ENCODE measurements around the gene GAD1. TPM values are rescaled to one million over a fixed set of nuclear protein-coding genes. Genes with fewer than 3 reads are reported as not detected.
A peak's percentile ranks its signal among the peaks of the same experiment; 100 is the strongest.

Gene GAD1
- total and polyA plus RNA-seq, 2 of the 8 experiments (the other 6 are each of a cell fraction or from before 2014, with no cell fraction given), result 0.65 to 1.0 TPM

GRCh38 chr2:170905864-170906263 is 89.2 kb downstream of the GAD1 start:
- H3K18ac ChIP-seq (ENCODE audit: extremely low read depth, low read length), result no peak overlapping the region
- H3K4me2 ChIP-seq (ENCODE audit: insufficient read depth in 1 of 2, low read depth in 2 of 2, low read length in 2 of 2), result no peak overlapping the region
- H3K27me3 ChIP-seq (replicated peaks in 1 of 4; ENCODE audit: control insufficient read depth in 3 of 4, extremely low read depth in 1 of 4, insufficient read depth in 3 of 4, low read length in 3 of 4), result no peaks in the 10 kb centered on the region
- H3K79me1 ChIP-seq (ENCODE audit: low read depth, low read length), result no peaks in the 10 kb centered on the region
- H3K27ac ChIP-seq (ENCODE audit: low read depth, low read length), result no peak overlapping the region
- no peak overlapping the region for H2BK20ac ChIP-seq (ENCODE audit: low read length)
- ChIA-PET POLR2A (ENCODE audit: partially characterized antibody) (interaction anchor here (1.0 to 2.6 kb wide), 2 partner anchors 19 to 24 kb away, joined by 3 to 9 read pairs; partner anchors contain the start of gene GORASP2), CTCF (ENCODE audit: partially characterized antibody) (interaction anchor here (0.6 to 1.2 kb wide), 7 partner anchors 18 to 61 kb away, joined by 3 to 5 read pairs (median 3); no protein-coding TSS in a partner anchor)
- H3K4me3 ChIP-seq (ENCODE audit: extremely low read depth in 1 of 4, insufficient read depth in 2 of 4, low read depth in 3 of 4, low read length in 4 of 4), result no peak overlapping the region
- no peak overlapping the region for H2BK12ac ChIP-seq (ENCODE audit: low read depth, low read length)
- H2BK5ac ChIP-seq (ENCODE audit: low read depth, low read length), result no peak overlapping the region
- H3K23me2 ChIP-seq (ENCODE audit: low read depth, low read length), result no peaks in the 10 kb centered on the region
- peaks cover 0 to 5% (median 1%) of the 10 kb centered on the region in 4 experiments; a peak in 2 of 7 replicates for H3K4me1 ChIP-seq (replicated peaks in 1 of 4; ENCODE audit: control insufficient read depth in 3 of 4, insufficient read depth in 4 of 4, low read length in 3 of 4)
- DNase-seq (ENCODE audit: low read depth in 1 of 2, low spot score in 2 of 2) (no peak), FAIRE-seq (no peak)
- no peaks in the 10 kb centered on the region for H3K79me2 ChIP-seq (ENCODE audit: control insufficient read depth in 1 of 2, insufficient read depth in 2 of 2, low read length in 2 of 2)
- H3K23ac ChIP-seq (ENCODE audit: insufficient read length), result no peak overlapping the region
- peaks cover 2 to 9% of the 10 kb centered on the region in 2 experiments; a peak in 2 of 4 replicates for H3K9me3 ChIP-seq (ENCODE audit: insufficient read depth in 2 of 2, low read depth in 1 of 2, low read length in 1 of 2)
- no peak overlapping the region for H3K9ac ChIP-seq (replicated peaks in 1 of 4; ENCODE audit: extremely low read depth in 1 of 4, low read depth in 3 of 4, low read length in 3 of 4)
- peak overlapping the region; percentile 33 for H2AFZ ChIP-seq (ENCODE audit: low read length)
- H3K4ac ChIP-seq (replicated peaks; ENCODE audit: insufficient read length, low read depth, low read length), result no peak overlapping the region
- H3K36me3 ChIP-seq (ENCODE audit: control insufficient read depth in 2 of 4, insufficient read depth in 4 of 4, low read length in 3 of 4), result no peaks in the 10 kb centered on the region
- H3K56ac ChIP-seq (replicated peaks; ENCODE audit: insufficient read length, low read depth, low read length), result no peak overlapping the region
- no peak overlapping the region for H3K14ac ChIP-seq (ENCODE audit: insufficient read length)
- no peak overlapping the region for H4K91ac ChIP-seq (replicated peaks; ENCODE audit: insufficient read length, low read length)
- no peak overlapping the region for H2AK5ac ChIP-seq (ENCODE audit: low read depth, low read length)
- no peaks in the 10 kb centered on the region for H4K20me1 ChIP-seq (replicated peaks in 1 of 2; ENCODE audit: control insufficient read depth in 1 of 2, insufficient read depth in 2 of 2, low read length in 2 of 2)
- H4K8ac ChIP-seq (ENCODE audit: extremely low read depth, insufficient read depth, low read length), result no peak overlapping the region
- H2BK120ac ChIP-seq (replicated peaks; ENCODE audit: low read depth, low read length), result no peak overlapping the region
- 87% methylated on average over 5 of the region's 5 CpGs; no CpG with 5 or more reads in 1 of the 2 experiments for WGBS, 2 experiments (ENCODE audit: extremely low coverage in 1 of 2, insufficient coverage in 1 of 2, insufficient read length in 1 of 2, insufficient replicate concordance in 2 of 2, low coverage in 1 of 2, low lambda C conversion rate in 2 of 2, missing lambda C conversion rate in 1 of 2)
- H2BK15ac ChIP-seq (ENCODE audit: low read length), result no peak overlapping the region
- no peak overlapping the region for H4K5ac ChIP-seq (ENCODE audit: insufficient read length, low read depth, low read length)
- TF ChIP-seq SRF (IDR thresholded peaks at IDR 0.05; ENCODE audit: low read depth, low read length), result no peak
- TF ChIP-seq SIX5 (IDR thresholded peaks at IDR 0.05; ENCODE audit: low read depth, low read length), result no peak
- TF ChIP-seq MAFK (IDR thresholded peaks at IDR 0.05; ENCODE audit: low read depth, low read length), result no peak
- TF ChIP-seq RAD21 (IDR thresholded peaks at IDR 0.05 in 1 of 2, conservative IDR thresholded peaks at IDR 0.05 in 1 of 2; ENCODE audit: low read depth in 2 of 2, low read length in 2 of 2), result no peak
- TF ChIP-seq SUZ12 (IDR thresholded peaks at IDR 0.05; ENCODE audit: low read length), result no peak
- no peak for TF ChIP-seq PHF8 (conservative IDR thresholded peaks at IDR 0.05; ENCODE audit: low read depth, low read length)
- no peak for TF ChIP-seq JUND (IDR thresholded peaks at IDR 0.05; ENCODE audit: low read length)
- no peak for TF ChIP-seq RFX5 (IDR thresholded peaks at IDR 0.05; ENCODE audit: borderline replicate concordance, low read depth, low read length)
